ENCODE data around the gene UCP2.

UCP2 gene

DNA sequence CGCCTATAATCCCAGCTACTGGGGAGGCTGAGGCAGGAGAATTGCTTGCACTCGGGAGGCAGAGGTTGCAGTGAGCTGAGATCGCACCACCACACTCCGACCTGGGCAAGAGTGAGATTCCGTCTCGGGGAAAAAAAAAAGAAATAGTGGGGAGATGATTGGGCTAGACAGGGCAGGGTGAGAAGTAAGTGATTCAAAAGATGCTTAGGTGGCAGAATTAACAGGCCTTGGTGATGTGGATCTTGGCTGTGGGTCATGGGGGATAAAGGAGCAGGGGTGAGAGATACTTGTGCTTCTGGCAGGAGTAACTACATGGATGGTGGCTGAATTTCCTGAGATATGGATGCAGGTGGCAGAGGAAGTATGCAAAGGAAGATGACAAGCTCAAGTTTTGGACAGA is 39.4 kb upstream of the UCP2 start:
- TF ChIP-seq, protein P1, sequence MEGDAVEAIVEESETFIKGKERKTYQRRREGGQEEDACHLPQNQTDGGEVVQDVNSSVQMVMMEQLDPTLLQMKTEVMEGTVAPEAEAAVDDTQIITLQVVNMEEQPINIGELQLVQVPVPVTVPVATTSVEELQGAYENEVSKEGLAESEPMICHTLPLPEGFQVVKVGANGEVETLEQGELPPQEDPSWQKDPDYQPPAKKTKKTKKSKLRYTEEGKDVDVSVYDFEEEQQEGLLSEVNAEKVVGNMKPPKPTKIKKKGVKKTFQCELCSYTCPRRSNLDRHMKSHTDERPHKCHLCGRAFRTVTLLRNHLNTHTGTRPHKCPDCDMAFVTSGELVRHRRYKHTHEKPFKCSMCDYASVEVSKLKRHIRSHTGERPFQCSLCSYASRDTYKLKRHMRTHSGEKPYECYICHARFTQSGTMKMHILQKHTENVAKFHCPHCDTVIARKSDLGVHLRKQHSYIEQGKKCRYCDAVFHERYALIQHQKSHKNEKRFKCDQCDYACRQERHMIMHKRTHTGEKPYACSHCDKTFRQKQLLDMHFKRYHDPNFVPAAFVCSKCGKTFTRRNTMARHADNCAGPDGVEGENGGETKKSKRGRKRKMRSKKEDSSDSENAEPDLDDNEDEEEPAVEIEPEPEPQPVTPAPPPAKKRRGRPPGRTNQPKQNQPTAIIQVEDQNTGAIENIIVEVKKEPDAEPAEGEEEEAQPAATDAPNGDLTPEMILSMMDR (conservative IDR thresholded peaks at IDR 0.05), result no peak
- H3K27ac ChIP-seq, result no peak overlapping the region

DNA sequence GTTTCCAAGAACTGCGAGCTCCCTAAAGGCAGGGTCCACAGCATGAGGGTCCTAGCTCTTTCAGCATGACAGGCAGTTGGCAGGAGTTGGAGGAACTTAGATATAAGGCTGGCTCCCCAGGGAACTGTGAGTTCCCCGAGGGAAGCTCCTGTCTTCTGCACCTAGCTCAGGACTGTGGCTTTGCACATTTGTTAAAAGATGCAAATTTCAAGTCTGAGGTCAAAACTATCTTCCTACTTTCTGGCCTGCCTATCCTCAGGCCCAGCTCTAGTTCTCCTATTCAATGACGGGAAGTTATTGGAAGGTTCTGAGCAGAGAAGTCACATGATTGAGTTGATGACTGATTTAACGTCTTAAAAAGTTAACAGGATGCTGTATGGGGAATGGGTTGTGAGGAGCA is 37.9 kb upstream of the UCP2 start:
- TF ChIP-seq, protein P1 (conservative IDR thresholded peaks at IDR 0.05), result no peak
- H3K27ac ChIP-seq, result no peak overlapping the region

DNA sequence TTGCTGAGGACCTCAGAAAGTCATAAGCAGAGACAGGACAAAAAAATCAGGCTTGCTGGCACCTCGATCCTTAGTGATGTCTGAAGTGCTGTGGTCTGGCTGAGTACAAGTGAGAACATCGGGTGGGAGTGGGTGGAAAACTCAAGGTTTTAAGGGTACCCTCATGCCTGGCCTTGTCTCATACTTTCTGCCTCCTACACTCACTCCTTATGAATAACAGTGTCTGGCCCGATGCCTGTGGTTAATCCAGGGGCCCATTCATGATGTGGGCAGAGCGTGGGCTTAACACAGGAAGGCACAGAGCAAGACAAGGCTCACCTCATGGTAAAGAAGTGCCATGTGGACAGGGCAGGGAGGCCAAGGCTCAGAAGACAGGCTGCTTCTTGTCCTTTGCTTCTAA is 37.2 kb upstream of the UCP2 start:
- no peak overlapping the region for H3K27ac ChIP-seq
- TF ChIP-seq, protein P1 (conservative IDR thresholded peaks at IDR 0.05), result no peak

DNA sequence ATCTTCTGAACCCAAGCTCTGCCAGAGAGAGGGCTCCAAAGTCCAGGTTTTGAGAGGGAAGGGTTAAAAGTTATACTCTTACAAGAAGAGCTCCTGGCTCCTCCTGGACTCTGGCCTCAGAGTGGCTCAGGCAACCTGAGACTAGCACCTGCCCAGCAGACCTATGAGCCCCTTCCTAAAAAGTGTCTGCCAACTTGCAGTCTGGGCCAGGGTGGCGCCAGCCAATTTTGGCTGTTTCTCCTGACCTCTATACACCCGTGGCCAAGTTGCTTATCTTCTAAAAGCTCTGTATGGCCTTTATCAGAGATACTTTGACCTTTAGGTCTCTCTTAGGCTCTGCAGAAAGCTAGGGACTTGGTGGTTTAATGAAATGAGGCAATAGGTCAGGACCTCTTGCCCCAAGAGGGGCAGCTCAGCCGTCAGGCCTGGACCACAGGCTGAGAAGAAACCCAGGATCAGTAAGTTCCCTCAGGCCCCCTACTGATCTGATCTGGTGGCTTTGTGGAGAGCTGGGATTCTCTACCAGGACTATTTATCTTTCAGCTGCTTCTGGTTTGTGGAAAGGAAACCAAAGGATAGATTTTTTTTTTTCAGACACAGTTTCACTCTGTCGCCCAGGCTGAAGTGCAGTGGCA is 36.6 kb upstream of the UCP2 start:
- no peak overlapping the region for H3K27ac ChIP-seq
- TF ChIP-seq, protein P1 (conservative IDR thresholded peaks at IDR 0.05), result no peak

DNA sequence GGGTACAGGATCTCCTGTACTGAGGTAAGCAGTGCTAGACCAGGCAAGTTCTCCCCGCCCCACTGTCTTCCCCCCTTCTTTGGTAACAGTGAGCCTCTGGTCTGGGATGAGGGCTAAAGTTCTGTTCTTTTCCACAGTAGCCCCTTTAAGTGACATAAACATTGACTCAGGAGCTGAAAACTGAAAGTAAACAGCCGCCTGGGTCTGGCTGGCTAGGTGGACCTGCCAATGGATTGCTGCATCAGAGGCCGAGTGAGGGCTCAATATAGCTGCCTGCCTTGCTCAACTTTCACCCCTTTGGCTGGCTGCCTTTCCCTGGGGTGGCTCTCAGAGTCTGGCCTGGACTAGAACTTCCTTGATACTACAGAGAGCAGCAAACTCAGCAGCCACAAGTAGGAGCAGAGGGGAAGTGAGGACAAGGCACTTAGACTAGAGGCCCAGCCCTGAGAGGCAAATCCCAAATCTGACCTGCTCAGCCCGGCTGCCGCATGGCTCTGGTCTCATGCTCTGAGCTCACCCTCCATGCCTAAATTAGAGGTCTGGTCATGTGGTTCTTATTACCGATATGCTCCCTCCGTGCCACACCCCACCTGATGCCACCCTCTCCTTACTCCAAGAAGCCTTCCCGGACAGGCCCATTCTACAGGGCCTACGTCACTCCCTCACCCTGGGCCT is 35.8 kb upstream of the UCP2 start:
- H3K27ac ChIP-seq, result no peak overlapping the region
- TF ChIP-seq, protein P1 (conservative IDR thresholded peaks at IDR 0.05), result no peak

DNA sequence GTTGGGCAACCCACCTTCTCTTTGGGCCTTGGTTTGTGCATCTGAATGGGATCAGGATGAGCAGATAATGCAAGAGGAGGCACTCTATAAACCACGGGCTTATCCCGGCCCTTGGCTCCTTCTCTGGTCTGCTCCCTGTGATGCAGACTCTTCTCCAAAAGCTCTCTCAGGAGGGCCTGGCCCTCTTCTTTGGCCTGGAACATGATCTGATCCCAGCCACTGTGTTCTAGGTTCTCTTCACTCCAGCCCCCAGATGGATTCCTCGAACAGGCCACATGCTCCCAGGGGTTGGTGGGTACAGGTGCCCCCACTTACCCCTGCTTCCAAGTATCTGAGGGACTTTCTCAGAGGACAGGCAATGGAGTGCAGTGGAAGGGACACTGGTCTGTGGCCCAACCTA is 35.0 kb upstream of the UCP2 start:
- TF ChIP-seq, protein P1 (conservative IDR thresholded peaks at IDR 0.05), result no peak

DNA sequence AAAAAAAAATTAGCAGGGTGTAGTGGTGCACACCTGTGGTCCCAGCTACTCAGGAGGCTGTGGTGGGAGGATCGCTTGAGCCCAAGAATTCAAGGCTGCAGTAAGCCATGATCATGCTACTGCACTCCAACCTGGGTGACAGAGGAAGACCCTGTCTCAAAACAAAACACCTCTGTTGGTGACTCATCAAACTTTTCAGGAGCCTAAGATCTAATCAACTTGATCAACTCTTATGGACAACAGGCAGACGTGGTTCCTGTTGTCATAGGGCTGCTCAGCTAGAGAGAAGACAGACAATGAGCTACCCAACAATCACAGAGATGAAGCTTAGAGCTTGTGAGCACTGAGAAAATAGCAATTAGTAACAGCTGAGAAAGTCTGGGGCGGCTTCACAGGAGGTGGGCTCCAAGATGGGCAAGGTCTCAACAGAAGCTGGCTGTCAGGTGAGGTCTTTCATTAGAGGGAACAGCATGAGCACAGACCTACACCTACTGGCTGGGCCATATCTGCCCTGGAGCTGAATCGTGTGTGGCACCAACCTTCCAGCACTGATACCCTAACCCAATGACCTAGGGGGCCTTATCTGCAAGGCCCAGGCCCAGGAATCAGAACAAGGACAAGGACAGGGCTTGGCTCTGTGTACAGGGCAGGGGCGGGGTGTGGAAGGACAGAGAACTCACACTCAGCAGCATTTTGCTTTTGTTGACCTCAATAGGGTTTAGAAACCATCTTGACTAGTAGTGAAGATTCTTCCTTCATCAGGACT is 33.5 kb upstream of the UCP2 start:
- no peak overlapping the region for H3K27ac ChIP-seq
- TF ChIP-seq, protein P1 (conservative IDR thresholded peaks at IDR 0.05), result no peak

More for the DNA sequence above, 35.0 kb upstream of the UCP2 start:
- no peak overlapping the region for H3K27ac ChIP-seq
